HG03460 (cell line): Measurements from ENCODE around the gene HOOK1.
"Not testable (repeated sequence)": the region's sequence is repeated elsewhere in the genome, so short reads cannot be mapped to it uniquely, and the experiment has no call there.

Experiments
- ATAC-seq: cut with Tn5 transposase; IDR thresholded peaks from one replicate; pipeline ENCODE4 v1.9.1; 2021; ENCODE audit not compliant: unreplicated experiment

HOOK1 gene

GRCh38 chr1:59885160-59885832 is 70.5 kb downstream of the HOOK1 start:
- ATAC-seq = no peak

DNA sequence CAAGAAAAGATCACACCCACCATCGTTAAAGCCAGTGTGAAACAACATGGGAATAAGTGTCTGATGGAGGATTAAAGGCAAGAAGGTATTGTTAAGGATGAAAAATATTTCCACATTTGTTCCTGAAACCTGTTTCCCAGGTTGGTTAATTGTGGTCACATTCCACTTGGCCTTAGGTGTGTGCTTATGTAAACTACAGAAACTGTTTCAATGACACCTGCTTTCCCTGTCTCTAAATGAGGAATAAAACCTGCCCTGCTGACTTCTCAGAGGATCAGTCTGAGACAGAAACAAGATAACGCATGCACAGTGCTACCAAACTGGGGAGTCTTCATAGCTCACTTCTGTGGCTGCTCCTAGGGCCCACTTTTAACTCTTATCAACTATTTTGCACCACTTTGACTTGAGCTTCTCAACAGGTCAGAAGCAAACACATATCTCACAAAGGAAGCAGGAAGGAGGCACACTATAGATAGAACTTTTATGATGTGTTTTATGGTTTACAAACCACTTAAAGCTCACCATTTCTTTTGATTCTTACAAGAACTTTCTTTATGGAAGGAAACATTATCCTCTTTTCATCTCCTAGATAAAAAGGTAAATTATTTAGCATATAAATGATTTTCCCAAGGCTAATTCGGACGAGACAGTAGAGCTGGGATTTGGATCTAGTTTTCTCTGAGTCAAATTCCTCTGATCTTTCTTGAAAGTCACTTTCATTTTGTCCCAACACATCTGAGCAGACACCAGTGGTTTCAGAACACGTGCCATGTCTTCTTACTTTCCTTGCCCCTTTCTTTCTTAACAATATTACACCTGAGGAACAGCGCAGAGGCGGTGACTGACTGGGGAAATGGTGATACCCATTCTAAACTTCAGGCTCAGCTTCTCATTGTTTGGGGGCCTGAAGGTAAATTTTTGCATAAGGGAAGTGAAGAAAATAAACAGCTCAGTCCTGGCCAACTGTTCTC is 78.4 kb downstream of the HOOK1 start:
- ATAC-seq = no peak

GRCh38 chr1:59897165-59897564 is 82.4 kb downstream of the HOOK1 start:
- ATAC-seq = no peak

DNA sequence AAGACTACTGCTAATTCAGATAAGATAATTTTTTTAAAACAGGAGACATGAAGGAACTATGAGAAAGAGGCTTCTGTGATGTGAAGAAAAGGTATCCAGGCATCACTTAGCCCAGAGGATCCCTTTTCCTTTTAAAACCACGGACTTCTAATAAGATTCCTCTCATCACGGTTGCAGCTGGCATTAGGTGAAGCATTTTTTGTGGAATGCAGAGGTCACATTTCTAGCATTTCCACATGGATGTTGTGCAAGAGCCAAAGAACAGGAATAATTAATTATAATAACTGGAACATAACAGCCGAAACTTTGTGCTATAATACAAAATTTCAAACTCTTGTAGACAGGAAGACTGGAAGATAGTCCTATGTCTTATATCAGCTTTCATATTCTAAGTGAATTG is 84.2 kb downstream of the HOOK1 start:
- ATAC-seq = no peak

DNA sequence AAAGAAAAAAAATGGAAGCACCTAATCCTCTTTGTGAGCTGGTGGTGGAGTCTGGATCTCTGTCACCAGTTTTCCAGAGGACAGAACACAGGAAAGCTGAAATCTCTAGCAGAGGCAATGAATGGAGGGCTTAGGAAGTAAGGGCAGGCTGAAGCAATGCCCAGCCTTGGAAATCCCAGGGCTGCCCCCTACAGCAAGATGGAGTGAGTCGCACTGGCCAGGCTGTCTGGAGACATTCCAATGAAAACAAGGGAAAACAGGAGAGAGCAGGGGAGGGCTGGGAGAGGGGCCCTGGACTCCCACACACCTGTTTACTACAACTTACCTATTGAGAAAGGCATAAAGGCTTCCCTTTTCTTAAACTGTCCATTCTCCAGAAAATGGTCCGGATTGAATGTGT is 85.9 kb downstream of the HOOK1 start:
- ATAC-seq = no peak

DNA sequence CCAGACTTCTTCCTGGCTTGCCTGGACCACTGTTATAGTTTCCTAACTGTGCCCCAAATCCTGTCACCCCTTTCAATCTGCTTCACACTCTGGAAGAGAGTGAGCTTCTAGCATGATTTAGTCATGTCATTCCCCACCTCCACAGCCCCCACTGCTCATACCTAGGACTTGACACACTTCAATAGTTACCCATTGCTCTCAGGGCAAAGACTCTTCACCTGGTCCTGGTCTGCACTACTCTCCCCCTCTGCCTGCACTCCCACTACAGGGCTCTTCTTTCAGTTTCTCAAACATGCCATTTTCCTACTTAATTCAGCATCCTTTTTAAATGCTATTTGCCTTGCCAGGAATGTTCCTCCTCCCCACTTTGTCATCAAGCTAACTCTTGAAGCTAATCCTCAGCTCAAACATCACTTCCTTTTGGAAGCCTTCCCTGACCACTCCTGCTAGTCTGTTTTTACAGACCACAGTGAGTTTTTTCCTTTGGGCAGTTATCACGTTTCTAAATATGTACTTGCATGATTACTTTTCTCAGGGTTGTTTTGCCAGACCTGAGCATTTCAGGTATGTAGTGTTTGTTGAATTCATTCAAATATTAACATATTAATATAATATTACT is 87.1 kb downstream of the HOOK1 start:
- ATAC-seq = no peak

GRCh38 chr1:59903141-59903754 is 88.5 kb downstream of the HOOK1 start:
- ATAC-seq = no peak

GRCh38 chr1:59906931-59907330 is 92.2 kb downstream of the HOOK1 start:
- no peak for ATAC-seq

- no peak for ATAC-seq
Measured at GRCh38 chr1:59908084-59908483, 93.3 kb downstream of the HOOK1 start.

DNA sequence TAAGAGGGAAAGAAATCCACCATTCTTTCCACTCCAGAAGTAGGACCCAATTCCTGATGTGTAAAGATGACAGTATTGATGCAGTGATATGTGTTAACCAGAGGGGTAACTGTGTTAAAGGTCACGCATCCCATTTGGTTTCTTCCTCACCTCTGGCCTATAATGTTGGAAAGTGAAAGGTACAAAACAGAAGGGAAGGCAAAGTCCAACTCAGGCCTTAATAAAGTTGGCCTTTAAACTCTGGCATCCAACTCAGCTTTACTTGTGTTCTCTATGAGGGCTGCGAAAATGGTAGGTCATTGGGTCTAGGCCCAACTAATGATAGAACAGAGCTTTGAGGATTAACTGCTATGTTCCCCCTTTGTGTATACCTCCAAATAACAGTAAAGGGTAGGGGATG is 93.9 kb downstream of the HOOK1 start:
- ATAC-seq = no peak

DNA sequence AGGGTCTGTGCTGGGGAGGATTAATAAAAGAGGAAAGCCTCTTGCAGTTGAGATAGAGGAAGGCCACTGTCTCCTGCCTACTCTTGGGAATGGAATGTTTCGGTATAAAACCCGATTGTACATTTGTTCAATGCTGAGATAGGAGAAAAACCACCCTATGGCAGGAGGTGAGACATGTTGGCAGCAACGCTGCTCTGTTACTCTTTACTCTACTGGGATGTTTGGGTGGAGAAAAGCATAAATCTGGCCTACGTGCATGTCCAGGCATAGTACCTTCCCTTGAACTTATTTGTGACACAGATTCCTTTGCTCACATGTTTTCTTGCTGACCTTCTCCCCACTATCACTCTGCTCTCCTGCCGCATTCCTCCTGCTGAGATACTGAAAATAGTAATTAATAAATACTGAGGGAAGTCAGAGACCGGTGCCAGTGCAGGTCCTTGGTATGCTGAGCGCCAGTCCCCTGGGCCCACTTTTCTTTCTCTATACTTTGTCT is 100.1 kb downstream of the HOOK1 start:
- ATAC-seq = not testable (repeated sequence)

DNA sequence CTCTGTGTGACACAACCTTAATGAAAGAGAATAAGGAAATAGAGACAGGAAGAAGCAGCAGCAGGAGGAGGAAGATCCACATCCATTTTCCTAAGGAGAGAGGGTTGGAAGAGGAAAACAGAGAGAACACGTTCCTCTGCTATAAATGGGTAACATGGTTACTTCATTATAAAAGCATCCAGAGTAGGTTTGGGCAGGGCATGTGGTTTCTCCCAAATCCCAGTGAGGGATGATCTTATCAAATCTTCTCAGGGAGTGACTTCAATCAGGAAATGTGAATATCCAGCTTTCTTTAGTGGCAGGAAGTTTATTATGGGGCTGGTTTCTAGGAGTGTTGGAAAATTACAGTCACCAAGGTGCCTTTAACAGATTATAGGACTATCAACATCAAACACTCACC is 100.8 kb downstream of the HOOK1 start:
- no peak for ATAC-seq

- ATAC-seq = no peak
Measured at GRCh38 chr1:59917026-59917784, 102.5 kb downstream of the HOOK1 start.

DNA sequence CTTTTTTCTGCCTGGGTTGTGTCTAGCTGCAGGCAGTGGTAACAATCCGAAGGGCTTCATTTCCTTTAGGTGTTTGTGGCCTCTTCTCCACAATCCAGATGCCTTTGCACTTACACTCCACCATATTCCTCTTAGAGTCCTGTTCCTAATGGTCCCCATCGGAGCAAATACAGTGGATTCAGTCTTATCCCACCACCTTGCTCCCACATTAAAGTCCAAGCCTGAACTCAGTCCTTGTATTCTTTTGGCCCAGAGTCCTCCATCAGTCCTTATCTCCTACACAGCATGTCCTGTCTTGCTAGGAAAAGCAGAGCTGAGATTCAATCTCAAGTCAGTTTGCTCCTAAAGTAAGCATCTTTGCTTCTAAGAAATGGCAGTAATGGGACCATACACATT is 103.0 kb downstream of the HOOK1 start:
- ATAC-seq = no peak

- ATAC-seq = no peak
Measured at GRCh38 chr1:59919746-59920145, 105.0 kb downstream of the HOOK1 start.

DNA sequence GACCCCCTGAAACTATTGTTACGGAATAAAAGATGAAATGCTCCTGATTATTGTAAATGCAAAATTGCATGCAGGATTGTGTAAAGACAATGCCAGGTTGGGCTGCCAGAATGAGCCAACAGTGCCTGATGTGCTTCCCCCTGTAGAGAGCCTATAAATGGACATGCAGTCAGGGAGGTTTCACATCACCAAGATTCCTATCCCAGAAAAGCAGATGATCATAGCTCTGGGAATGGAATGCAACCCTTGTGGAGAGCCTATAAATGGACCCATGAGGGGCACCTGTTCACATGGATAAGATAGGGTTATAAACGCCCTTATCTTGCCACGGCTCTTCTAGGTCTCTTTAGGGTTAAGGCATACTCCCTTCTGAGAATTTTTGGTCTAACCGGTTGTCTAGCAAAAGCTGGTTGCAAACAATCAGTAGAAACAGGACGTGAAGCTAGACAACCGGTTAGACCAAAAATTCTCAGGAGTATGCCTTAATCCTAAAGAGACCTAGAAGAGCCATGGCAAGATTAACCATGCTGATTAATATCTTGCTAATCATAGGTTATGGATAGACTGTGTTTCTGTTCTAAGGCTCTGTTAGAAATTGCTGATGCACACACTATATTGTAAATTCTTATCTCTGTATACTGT is 106.6 kb downstream of the HOOK1 start:
- not testable (repeated sequence) for ATAC-seq

- no peak for ATAC-seq
Measured at GRCh38 chr1:59924653-59925052, 109.9 kb downstream of the HOOK1 start.
